Measurements from ENCODE around the gene KANSL1.
"Not testable (repeated sequence)": the region's sequence is repeated elsewhere in the genome, so short reads cannot be mapped to it uniquely, and the experiment has no call there.

KANSL1 gene

DNA sequence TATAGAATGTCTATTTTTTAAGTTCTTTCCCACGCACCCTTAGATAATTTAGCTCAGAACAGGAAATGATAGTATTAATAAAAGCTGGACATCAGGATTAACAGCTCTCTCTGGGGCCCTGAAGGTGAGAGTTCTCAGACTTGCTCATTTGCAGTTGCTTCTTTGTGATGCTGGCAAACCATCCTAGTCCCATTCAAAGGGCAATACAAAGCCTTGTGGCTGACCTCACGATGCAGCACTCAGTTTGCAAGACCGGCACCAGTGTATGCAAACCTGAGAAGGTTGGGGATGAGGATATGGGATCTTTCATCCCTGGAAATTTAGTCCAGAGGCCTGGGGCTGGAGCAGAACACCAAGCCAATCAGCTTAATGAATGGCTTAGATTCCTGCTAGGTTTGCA, 164.9 kb downstream of the KANSL1 start:
- TF ChIP-seq POLR2AphosphoS5 (IDR thresholded peaks at IDR 0.05; ENCODE audit: low read depth, low read length): no peak
- no peak for TF ChIP-seq POLR2A (IDR thresholded peaks at IDR 0.05; ENCODE audit: low read depth, low read length)
- TF ChIP-seq TAF1 (IDR thresholded peaks at IDR 0.05; ENCODE audit: borderline replicate concordance, low read depth, low read length): no peak
- no peak for DNase-seq (ENCODE audit: insufficient read length)
- no peak for FAIRE-seq

DNA sequence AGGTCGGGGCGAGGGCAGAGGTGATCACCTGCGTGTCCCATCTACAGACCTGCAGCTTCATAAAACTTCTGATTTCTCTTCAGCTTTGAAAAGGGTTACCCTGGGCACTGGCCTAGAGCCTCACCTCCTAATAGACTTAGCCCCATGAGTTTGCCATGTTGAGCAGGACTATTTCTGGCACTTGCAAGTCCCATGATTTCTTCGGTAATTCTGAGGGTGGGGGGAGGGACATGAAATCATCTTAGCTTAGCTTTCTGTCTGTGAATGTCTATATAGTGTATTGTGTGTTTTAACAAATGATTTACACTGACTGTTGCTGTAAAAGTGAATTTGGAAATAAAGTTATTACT, 165.3 kb downstream of the KANSL1 start:
- DNase-seq (ENCODE audit: insufficient read length) (no peak), FAIRE-seq (no peak)
- TF ChIP-seq TAF1 (IDR thresholded peaks at IDR 0.05; ENCODE audit: borderline replicate concordance, low read depth, low read length) (no peak), POLR2A (IDR thresholded peaks at IDR 0.05; ENCODE audit: low read depth, low read length) (no peak), POLR2AphosphoS5 (IDR thresholded peaks at IDR 0.05; ENCODE audit: low read depth, low read length) (no peak)

DNA sequence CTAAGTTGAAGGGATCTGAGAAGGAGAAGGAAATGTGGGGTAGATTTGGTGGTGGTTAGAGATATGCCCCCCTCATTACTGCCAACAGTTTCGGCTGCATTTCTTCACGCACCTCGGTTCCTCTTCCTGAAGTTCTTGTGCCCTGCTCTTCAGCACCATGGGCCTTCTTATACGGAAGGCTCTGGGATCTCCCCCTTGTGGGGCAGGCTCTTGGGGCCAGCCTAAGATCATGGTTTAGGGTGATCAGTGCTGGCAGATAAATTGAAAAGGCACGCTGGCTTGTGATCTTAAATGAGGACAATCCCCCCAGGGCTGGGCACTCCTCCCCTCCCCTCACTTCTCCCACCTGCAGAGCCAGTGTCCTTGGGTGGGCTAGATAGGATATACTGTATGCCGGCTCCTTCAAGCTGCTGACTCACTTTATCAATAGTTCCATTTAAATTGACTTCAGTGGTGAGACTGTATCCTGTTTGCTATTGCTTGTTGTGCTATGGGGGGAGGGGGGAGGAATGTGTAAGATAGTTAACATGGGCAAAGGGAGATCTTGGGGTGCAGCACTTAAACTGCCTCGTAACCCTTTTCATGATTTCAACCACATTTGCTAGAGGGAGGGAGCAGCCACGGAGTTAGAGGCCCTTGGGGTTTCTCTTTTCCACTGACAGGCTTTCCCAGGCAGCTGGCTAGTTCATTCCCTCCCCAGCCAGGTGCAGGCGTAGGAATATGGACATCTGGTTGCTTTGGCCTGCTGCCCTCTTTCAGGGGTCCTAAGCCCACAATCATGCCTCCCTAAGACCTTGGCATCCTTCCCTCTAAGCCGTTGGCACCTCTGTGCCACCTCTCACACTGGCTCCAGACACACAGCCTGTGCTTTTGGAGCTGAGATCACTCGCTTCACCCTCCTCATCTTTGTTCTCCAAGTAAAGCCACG, 165.9 kb downstream of the KANSL1 start:
- FAIRE-seq (no peak), DNase-seq (ENCODE audit: insufficient read length) (no peak)
- TF ChIP-seq TAF1 (IDR thresholded peaks at IDR 0.05; ENCODE audit: borderline replicate concordance, low read depth, low read length) (no peak), POLR2AphosphoS5 (IDR thresholded peaks at IDR 0.05; ENCODE audit: low read depth, low read length) (peak; percentile 60; the same call in 1 of the 2 replicates), POLR2A (IDR thresholded peaks at IDR 0.05; ENCODE audit: low read depth, low read length) (0 out of 2 replicates have a peak, but pooled peaks have one; percentile 1)

DNA sequence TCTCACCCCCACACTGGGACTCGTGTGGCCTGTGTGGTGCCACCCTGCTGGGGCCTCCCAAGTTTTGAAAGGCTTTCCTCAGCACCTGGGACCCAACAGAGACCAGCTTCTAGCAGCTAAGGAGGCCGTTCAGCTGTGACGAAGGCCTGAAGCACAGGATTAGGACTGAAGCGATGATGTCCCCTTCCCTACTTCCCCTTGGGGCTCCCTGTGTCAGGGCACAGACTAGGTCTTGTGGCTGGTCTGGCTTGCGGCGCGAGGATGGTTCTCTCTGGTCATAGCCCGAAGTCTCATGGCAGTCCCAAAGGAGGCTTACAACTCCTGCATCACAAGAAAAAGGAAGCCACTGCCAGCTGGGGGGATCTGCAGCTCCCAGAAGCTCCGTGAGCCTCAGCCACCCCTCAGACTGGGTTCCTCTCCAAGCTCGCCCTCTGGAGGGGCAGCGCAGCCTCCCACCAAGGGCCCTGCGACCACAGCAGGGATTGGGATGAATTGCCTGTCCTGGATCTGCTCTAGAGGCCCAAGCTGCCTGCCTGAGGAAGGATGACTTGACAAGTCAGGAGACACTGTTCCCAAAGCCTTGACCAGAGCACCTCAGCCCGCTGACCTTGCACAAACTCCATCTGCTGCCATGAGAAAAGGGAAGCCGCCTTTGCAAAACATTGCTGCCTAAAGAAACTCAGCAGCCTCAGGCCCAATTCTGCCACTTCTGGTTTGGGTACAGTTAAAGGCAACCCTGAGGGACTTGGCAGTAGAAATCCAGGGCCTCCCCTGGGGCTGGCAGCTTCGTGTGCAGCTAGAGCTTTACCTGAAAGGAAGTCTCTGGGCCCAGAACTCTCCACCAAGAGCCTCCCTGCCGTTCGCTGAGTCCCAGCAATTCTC, 166.8 kb downstream of the KANSL1 start:
- TF ChIP-seq TAF1 (IDR thresholded peaks at IDR 0.05; ENCODE audit: borderline replicate concordance, low read depth, low read length) (no peak), POLR2A (IDR thresholded peaks at IDR 0.05; ENCODE audit: low read depth, low read length) (no peak), POLR2AphosphoS5 (IDR thresholded peaks at IDR 0.05; ENCODE audit: low read depth, low read length) (no peak)
- no peak for FAIRE-seq
- no peak for DNase-seq (ENCODE audit: insufficient read length)

DNA sequence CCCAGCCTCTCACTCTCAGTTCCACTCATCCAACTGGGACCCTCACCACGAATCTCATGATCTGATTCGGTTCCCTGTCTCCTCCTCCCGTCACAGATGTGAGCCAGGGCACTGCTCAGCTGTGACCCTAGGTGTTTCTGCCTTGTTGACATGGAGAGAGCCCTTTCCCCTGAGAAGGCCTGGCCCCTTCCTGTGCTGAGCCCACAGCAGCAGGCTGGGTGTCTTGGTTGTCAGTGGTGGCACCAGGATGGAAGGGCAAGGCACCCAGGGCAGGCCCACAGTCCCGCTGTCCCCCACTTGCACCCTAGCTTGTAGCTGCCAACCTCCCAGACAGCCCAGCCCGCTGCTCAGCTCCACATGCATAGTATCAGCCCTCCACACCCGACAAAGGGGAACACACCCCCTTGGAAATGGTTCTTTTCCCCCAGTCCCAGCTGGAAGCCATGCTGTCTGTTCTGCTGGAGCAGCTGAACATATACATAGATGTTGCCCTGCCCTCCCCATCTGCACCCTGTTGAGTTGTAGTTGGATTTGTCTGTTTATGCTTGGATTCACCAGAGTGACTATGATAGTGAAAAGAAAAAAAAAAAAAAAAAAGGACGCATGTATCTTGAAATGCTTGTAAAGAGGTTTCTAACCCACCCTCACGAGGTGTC, 167.6 kb downstream of the KANSL1 start:
- TF ChIP-seq POLR2AphosphoS5 (IDR thresholded peaks at IDR 0.05; ENCODE audit: low read depth, low read length) (no peak), POLR2A (IDR thresholded peaks at IDR 0.05; ENCODE audit: low read depth, low read length) (no peak), TAF1 (IDR thresholded peaks at IDR 0.05; ENCODE audit: borderline replicate concordance, low read depth, low read length) (no peak)
- FAIRE-seq (no peak), DNase-seq (ENCODE audit: insufficient read length) (no peak)

- TF ChIP-seq POLR2A (IDR thresholded peaks at IDR 0.05; ENCODE audit: low read depth, low read length) (no peak), TAF1 (IDR thresholded peaks at IDR 0.05; ENCODE audit: borderline replicate concordance, low read depth, low read length) (no peak), POLR2AphosphoS5 (IDR thresholded peaks at IDR 0.05; ENCODE audit: low read depth, low read length) (no peak)
- DNase-seq (ENCODE audit: insufficient read length) (no peak), FAIRE-seq (no peak)
These were observed 168.2 kb downstream of the KANSL1 start for GRCh38 chr17:46025060-46025459.

DNA sequence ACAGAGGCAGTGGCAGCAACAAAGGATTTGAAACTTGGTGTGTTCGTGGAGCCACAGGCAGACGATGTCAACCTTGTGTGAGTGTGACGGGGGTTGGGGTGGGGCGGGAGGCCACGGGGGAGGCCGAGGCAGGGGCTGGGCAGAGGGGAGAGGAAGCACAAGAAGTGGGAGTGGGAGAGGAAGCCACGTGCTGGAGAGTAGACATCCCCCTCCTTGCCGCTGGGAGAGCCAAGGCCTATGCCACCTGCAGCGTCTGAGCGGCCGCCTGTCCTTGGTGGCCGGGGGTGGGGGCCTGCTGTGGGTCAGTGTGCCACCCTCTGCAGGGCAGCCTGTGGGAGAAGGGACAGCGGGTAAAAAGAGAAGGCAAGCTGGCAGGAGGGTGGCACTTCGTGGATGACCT, 168.6 kb downstream of the KANSL1 start:
- DNase-seq (ENCODE audit: insufficient read length): no peak
- TF ChIP-seq POLR2AphosphoS5 (IDR thresholded peaks at IDR 0.05; ENCODE audit: low read depth, low read length) (no peak), TAF1 (IDR thresholded peaks at IDR 0.05; ENCODE audit: borderline replicate concordance, low read depth, low read length) (no peak), POLR2A (IDR thresholded peaks at IDR 0.05; ENCODE audit: low read depth, low read length) (no peak)
- FAIRE-seq: no peak

DNA sequence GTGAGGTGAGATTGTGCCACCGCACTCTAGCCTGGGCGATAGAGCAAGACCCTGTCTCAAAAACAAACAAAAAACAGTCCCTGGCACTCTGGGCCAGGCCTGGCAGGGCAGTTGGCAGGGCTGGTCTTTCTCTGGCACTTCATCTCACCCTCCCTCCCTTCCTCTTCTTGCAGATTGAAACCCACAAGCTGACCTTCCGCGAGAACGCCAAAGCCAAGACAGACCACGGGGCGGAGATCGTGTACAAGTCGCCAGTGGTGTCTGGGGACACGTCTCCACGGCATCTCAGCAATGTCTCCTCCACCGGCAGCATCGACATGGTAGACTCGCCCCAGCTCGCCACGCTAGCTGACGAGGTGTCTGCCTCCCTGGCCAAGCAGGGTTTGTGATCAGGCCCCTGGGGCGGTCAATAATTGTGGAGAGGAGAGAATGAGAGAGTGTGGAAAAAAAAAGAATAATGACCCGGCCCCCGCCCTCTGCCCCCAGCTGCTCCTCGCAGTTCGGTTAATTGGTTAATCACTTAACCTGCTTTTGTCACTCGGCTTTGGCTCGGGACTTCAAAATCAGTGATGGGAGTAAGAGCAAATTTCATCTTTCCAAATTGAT, 169.3 kb downstream of the KANSL1 start:
- no peak for DNase-seq (ENCODE audit: insufficient read length)
- no peak for FAIRE-seq
- no peak for TF ChIP-seq TAF1 (IDR thresholded peaks at IDR 0.05; ENCODE audit: borderline replicate concordance, low read depth, low read length)
- no peak for TF ChIP-seq POLR2A (IDR thresholded peaks at IDR 0.05; ENCODE audit: low read depth, low read length)

DNA sequence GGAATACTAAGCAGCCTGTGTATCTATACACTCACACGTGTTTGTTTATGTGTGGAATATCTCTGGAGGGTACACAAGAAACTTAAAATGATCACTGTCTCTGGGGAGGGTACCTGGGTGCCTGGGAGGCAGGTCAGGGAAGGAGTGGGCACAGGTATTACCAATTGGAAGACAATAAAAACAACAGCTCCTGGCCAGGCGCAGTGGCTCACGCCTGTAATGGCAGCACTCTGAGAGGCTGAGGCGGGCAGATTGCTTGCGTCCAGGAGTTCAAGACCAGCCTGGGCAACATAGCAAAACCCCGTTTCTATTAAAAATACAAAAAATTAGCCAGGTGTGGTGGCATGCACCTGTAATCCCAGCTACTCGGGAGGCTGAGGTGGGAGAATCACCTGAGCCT, 169.9 kb downstream of the KANSL1 start:
- not testable (repeated sequence) for FAIRE-seq; DNase-seq (ENCODE audit: insufficient read length)

- TF ChIP-seq POLR2AphosphoS5 (IDR thresholded peaks at IDR 0.05; ENCODE audit: low read depth, low read length): no peak
- TF ChIP-seq POLR2A (IDR thresholded peaks at IDR 0.05; ENCODE audit: low read depth, low read length): no peak
- TF ChIP-seq TAF1 (IDR thresholded peaks at IDR 0.05; ENCODE audit: borderline replicate concordance, low read depth, low read length): no peak
- FAIRE-seq: no peak
These were observed 172.2 kb downstream of the KANSL1 start for GRCh38 chr17:46020998-46021397.

More at GRCh38 chr17:46020998-46021397, 172.2 kb downstream of the KANSL1 start:
- DNase-seq (ENCODE audit: insufficient read length): no peak
